Keratinocyte (primary cell): Measurements from ENCODE around the gene GEN1. TPM values are rescaled to one million over a fixed set of nuclear protein-coding genes. Genes with fewer than 3 reads are reported as not detected.

Source experiments
- DNase-seq: peaks from one replicate; pipeline ENCODE4 v3.0.0-alpha.2; 2011; ENCODE audit warnings: low read depth, missing footprints, low spot score
- FAIRE-seq: peaks from 2 replicates; lab custom pipeline; 2011; peaks lifted over from hg19 to GRCh38; lab: Jason Lieb, UNC
- H2AFZ ChIP-seq: 2 replicates; pipeline ENCODE4 v1.6.0; 2012; ENCODE audit warnings: low read length, control low read depth, inconsistent platforms; ENCODE audit not compliant: control insufficient read depth
- H3K27ac ChIP-seq: 2 replicates; pipeline ENCODE4 v1.5.1; 2011; ENCODE audit warnings: low read length; ENCODE audit not compliant: control insufficient read depth, insufficient read depth
- H3K27me3 ChIP-seq: 3 replicates; pipeline ENCODE4 v1.6.0; 2011; ENCODE audit warnings: low read length; ENCODE audit not compliant: control insufficient read depth, insufficient read depth; ENCODE audit errors: extremely low read depth
- H3K36me3 ChIP-seq, 2 experiments: 2 replicates in 1 of 2; 3 replicates in 1 of 2; pipeline ENCODE4 v1.5.1; 2011; ENCODE audit warnings: low read length in 2 of 2, mild to moderate bottlenecking in 1 of 2; ENCODE audit not compliant: control insufficient read depth in 2 of 2, insufficient read depth in 2 of 2; ENCODE audit errors: extremely low read depth in 1 of 2
- H3K4me1 ChIP-seq: 3 replicates; pipeline ENCODE4 v1.5.1; 2011; ENCODE audit warnings: low read length; ENCODE audit not compliant: control insufficient read depth, insufficient read depth; ENCODE audit errors: extremely low read depth
- H3K4me2 ChIP-seq: 3 replicates; pipeline ENCODE4 v1.6.0; 2011; ENCODE audit warnings: low read depth, low read length; ENCODE audit not compliant: control insufficient read depth, insufficient read depth; ENCODE audit errors: extremely low read depth
- H3K4me3 ChIP-seq, 3 experiments: fragments of 200-600 bp in 1 of 3; sonication (generic) in 1 of 3; 2 replicates in 2 of 3; 3 replicates in 1 of 3; pipeline ENCODE4 v1.5.1; 2011 to 2016; ENCODE audit warnings: low read length in 3 of 3, mild to moderate bottlenecking in 3 of 3, control low read depth in 2 of 3, inconsistent platforms in 1 of 3, low read depth in 1 of 3, mixed read lengths in 1 of 3, mixed run types in 1 of 3, moderate library complexity in 1 of 3; ENCODE audit not compliant: control insufficient read depth in 2 of 3, insufficient read depth in 2 of 3; ENCODE audit errors: extremely low read depth in 1 of 3
- H3K79me2 ChIP-seq: 2 replicates; pipeline ENCODE4 v1.6.0; 2012; ENCODE audit warnings: low read length; ENCODE audit not compliant: control insufficient read depth, insufficient read depth
- H3K9ac ChIP-seq: 3 replicates; pipeline ENCODE4 v1.6.0; 2011; ENCODE audit warnings: low read length; ENCODE audit not compliant: control insufficient read depth, insufficient read depth; ENCODE audit errors: extremely low read depth
- H3K9me1 ChIP-seq: 3 replicates; pipeline ENCODE4 v1.6.0; 2011; ENCODE audit warnings: low read length; ENCODE audit not compliant: control insufficient read depth, insufficient read depth; ENCODE audit errors: extremely low read depth
- H3K9me3 ChIP-seq: 2 replicates; pipeline ENCODE4 v1.5.1; 2012; ENCODE audit warnings: low read depth, low read length; ENCODE audit not compliant: control insufficient read depth
- H4K20me1 ChIP-seq: 3 replicates; pipeline ENCODE4 v1.6.0; 2011; ENCODE audit warnings: low read length; ENCODE audit not compliant: control insufficient read depth, insufficient read depth; ENCODE audit errors: extremely low read depth
- CTCF ChIP-seq, 3 experiments: IDR thresholded peaks in 1 of 3; conservative IDR thresholded peaks in 1 of 3; optimal IDR thresholded peaks in 1 of 3; 2 replicates in 2 of 3; 3 replicates in 1 of 3; pipeline versions ENCODE3 to v1.5.1; 2011; ENCODE audit warnings: low read length in 3 of 3, mild to moderate bottlenecking in 3 of 3, moderate library complexity in 2 of 3, control low read depth in 1 of 3, inconsistent platforms in 1 of 3; ENCODE audit not compliant: insufficient read depth in 2 of 3; ENCODE audit errors: extremely low read depth in 1 of 3
- EZH2 ChIP-seq: IDR thresholded peaks from one replicate; pipeline ENCODE4 v1.6.1; 2012; ENCODE audit warnings: inconsistent platforms, mild to moderate bottlenecking, low read length, moderate library complexity
- dilution Hi-C: fragments of 300-500 bp; cut with MboI; formaldehyde crosslinking; loops from one replicate; pipeline ENCODE4 v1.7.0; 2020; ENCODE audit warnings: low sequenced_read_pairs; ENCODE audit not compliant: extremely low pct_ligation_motif_present
- polyA plus RNA-seq, 5 experiments: library from polyadenylated mRNA; depleted of rRNA in 3 of 5; stranded (reverse) in 3 of 5; stranded (forward) in 1 of 5; unstranded in 1 of 5; fragments of >200 nt; gene quantifications; 1 replicate in 1 of 5; 2 replicates in 3 of 5; 3 replicates in 1 of 5; pipeline versions ENCODE4 v1.2.1 to v1.2.3, GENCODE V29; 2011 to 2012; ENCODE audit warnings: missing spikeins in 2 of 5, low read depth in 1 of 5, low replicate concordance in 1 of 5

GEN1 gene
- polyA plus RNA-seq, 1 donor (not counting 4 experiments of a cell fraction or from before 2014, with no cell fraction given) = 17.2 TPM

- no peak for FAIRE-seq
Measured at GRCh38 chr2:17827785-17828184, 73.8 kb downstream of the GEN1 start.

GRCh38 chr2:17830053-17831034, 76.4 kb downstream of the GEN1 start:
- Histone ChIP-seq H3K27ac (no peak overlapping the region), H3K9me1 (no peaks in the 10 kb centered on the region), H3K27me3 (no peaks in the 10 kb centered on the region), H2AFZ (peak overlapping the region; percentile 87), H3K9me3 (no peaks in the 10 kb centered on the region), H3K4me3 (peak overlapping the region in 1 of 3 experiments; percentile 54), H4K20me1 (no peaks in the 10 kb centered on the region), H3K4me1 (peaks cover 5% of the 10 kb centered on the region), H3K36me3 (no peaks in the 10 kb centered on the region), H3K9ac (no peak overlapping the region), H3K4me2 (peak overlapping the region; percentile 83), H3K79me2 (no peaks in the 10 kb centered on the region)
- peak; percentile 76 to 98 (median 97) for TF ChIP-seq CTCF (optimal IDR thresholded peaks at IDR 0.05 in 1 of 3, IDR thresholded peaks at IDR 0.05 in 1 of 3, conservative IDR thresholded peaks at IDR 0.05 in 1 of 3; ENCODE audit: extremely low read depth in 1 of 3, insufficient read depth in 2 of 3, low read length in 3 of 3)
- TF ChIP-seq EZH2 = no peak
- FAIRE-seq (peak; percentile 61), DNase-seq (peak; percentile 42)
- dilution Hi-C loops = no loop called here

More at GRCh38 chr2:17827785-17828184, 73.8 kb downstream of the GEN1 start:
- TF ChIP-seq EZH2 (no peak), CTCF (optimal IDR thresholded peaks at IDR 0.05 in 1 of 3, IDR thresholded peaks at IDR 0.05 in 1 of 3, conservative IDR thresholded peaks at IDR 0.05 in 1 of 3; ENCODE audit: extremely low read depth in 1 of 3, insufficient read depth in 2 of 3, low read length in 3 of 3) (no peak)
- dilution Hi-C loops = no loop called here
- H3K9me3 ChIP-seq = no peaks in the 10 kb centered on the region
- no peak overlapping the region for H2AFZ ChIP-seq
- H3K9ac ChIP-seq = no peak overlapping the region
- H4K20me1 ChIP-seq = no peaks in the 10 kb centered on the region
- no peaks in the 10 kb centered on the region for H3K27me3 ChIP-seq
- H3K79me2 ChIP-seq = no peaks in the 10 kb centered on the region
- peaks cover 5% of the 10 kb centered on the region for H3K4me1 ChIP-seq
- no peaks in the 10 kb centered on the region for H3K9me1 ChIP-seq
- no peak overlapping the region for H3K4me3 ChIP-seq
- no peak overlapping the region for H3K4me2 ChIP-seq
- H3K36me3 ChIP-seq = no peaks in the 10 kb centered on the region
- H3K27ac ChIP-seq = no peak overlapping the region
- DNase-seq = no peak
